ENCODE measurements around the gene UNK. TPM values are rescaled to one million over a fixed set of nuclear protein-coding genes. Genes with fewer than 3 reads are reported as not detected.

UNK gene
- total RNA-seq, 1 experiment from 2014 or later = 51.4 TPM

GRCh38 chr17:75832164-75832651 lies 47.6 kb downstream of the UNK start:
- no peak for DNase-seq
- H3K27ac ChIP-seq = no peak overlapping the region

GRCh38 chr17:75832652-75833400 lies 48.2 kb downstream of the UNK start:
- Histone ChIP-seq H3K36me3 (no peaks in the 10 kb centered on the region), H3K27me3 (no peaks in the 10 kb centered on the region), H3K9me3 (replicated peaks) (no peaks in the 10 kb centered on the region), H3K27ac (no peak overlapping the region), H3K4me1 (peaks cover 12% of the 10 kb centered on the region; the same call in 1 of the 2 replicates), H3K4me3 (no peak overlapping the region)
- peak in 1 of 2 experiments; percentile 33 for DNase-seq

More at GRCh38 chr17:75832164-75832651, 47.6 kb downstream of the UNK start:
- H3K4me1 ChIP-seq = peaks cover 18% of the 10 kb centered on the region; the same call in 1 of the 2 replicates
- H3K36me3 ChIP-seq = no peaks in the 10 kb centered on the region
- H3K4me3 ChIP-seq = no peak overlapping the region
- H3K9me3 ChIP-seq (replicated peaks) = no peaks in the 10 kb centered on the region
- H3K27me3 ChIP-seq = no peaks in the 10 kb centered on the region

- Histone ChIP-seq H3K4me3 (no peak overlapping the region), H3K4me1 (peaks cover 12% of the 10 kb centered on the region; the same call in 1 of the 2 replicates), H3K27me3 (no peaks in the 10 kb centered on the region), H3K27ac (no peak overlapping the region), H3K36me3 (no peaks in the 10 kb centered on the region), H3K9me3 (replicated peaks) (no peaks in the 10 kb centered on the region)
- peak; percentile 60 to 69 for DNase-seq
These were observed 49.8 kb downstream of the UNK start for GRCh38 chr17:75834279-75834920.

GRCh38 chr17:75834928-75835653 lies 50.5 kb downstream of the UNK start:
- H3K4me1 ChIP-seq = peaks cover 12% of the 10 kb centered on the region; the same call in 1 of the 2 replicates
- no peaks in the 10 kb centered on the region for H3K9me3 ChIP-seq (replicated peaks)
- H3K36me3 ChIP-seq = no peaks in the 10 kb centered on the region
- no peak overlapping the region for H3K27ac ChIP-seq
- H3K4me3 ChIP-seq = no peak overlapping the region
- H3K27me3 ChIP-seq = no peaks in the 10 kb centered on the region
- DNase-seq = peak in 1 of 2 experiments; percentile 31

- no peak overlapping the region for H3K27ac ChIP-seq
- no peaks in the 10 kb centered on the region for H3K27me3 ChIP-seq
- no peaks in the 10 kb centered on the region for H3K9me3 ChIP-seq (replicated peaks)
- H3K4me1 ChIP-seq = peaks cover 12% of the 10 kb centered on the region; the same call in 1 of the 2 replicates
- no peak for DNase-seq
- no peak overlapping the region for H3K4me3 ChIP-seq
- no peaks in the 10 kb centered on the region for H3K36me3 ChIP-seq
These were observed 51.0 kb downstream of the UNK start for GRCh38 chr17:75835654-75835987.

- no peaks in the 10 kb centered on the region for H3K36me3 ChIP-seq
- DNase-seq = no peak
- no peak overlapping the region for H3K27ac ChIP-seq
- H3K9me3 ChIP-seq (replicated peaks) = no peaks in the 10 kb centered on the region
- peaks cover 12% of the 10 kb centered on the region; the same call in 1 of the 2 replicates for H3K4me1 ChIP-seq
- no peak overlapping the region for H3K4me3 ChIP-seq
- no peaks in the 10 kb centered on the region for H3K27me3 ChIP-seq
These were observed 52.0 kb downstream of the UNK start for GRCh38 chr17:75836605-75837004.

- Histone ChIP-seq H3K36me3 (no peaks in the 10 kb centered on the region), H3K27ac (no peak overlapping the region), H3K9me3 (replicated peaks) (no peaks in the 10 kb centered on the region), H3K4me3 (no peak overlapping the region), H3K4me1 (peaks cover 9% of the 10 kb centered on the region; the same call in 1 of the 2 replicates), H3K27me3 (no peaks in the 10 kb centered on the region)
- DNase-seq = no peak
These were observed 53.3 kb downstream of the UNK start for GRCh38 chr17:75837899-75838298.

GRCh38 chr17:75838410-75838809 lies 53.8 kb downstream of the UNK start:
- Histone ChIP-seq H3K27ac (no peak overlapping the region), H3K4me1 (peaks cover 9% of the 10 kb centered on the region; the same call in 1 of the 2 replicates), H3K9me3 (replicated peaks) (no peaks in the 10 kb centered on the region), H3K4me3 (no peak overlapping the region), H3K27me3 (no peaks in the 10 kb centered on the region), H3K36me3 (no peaks in the 10 kb centered on the region)
- no peak for DNase-seq

- Histone ChIP-seq H3K27ac (no peak overlapping the region), H3K27me3 (no peaks in the 10 kb centered on the region), H3K4me3 (no peak overlapping the region), H3K9me3 (replicated peaks) (no peaks in the 10 kb centered on the region), H3K4me1 (peaks cover 7% of the 10 kb centered on the region; the same call in 1 of the 2 replicates), H3K36me3 (no peaks in the 10 kb centered on the region)
- no peak for DNase-seq
These were observed 55.6 kb downstream of the UNK start for GRCh38 chr17:75839942-75840798.

- Histone ChIP-seq H3K27me3 (no peaks in the 10 kb centered on the region), H3K27ac (no peak overlapping the region), H3K4me3 (no peak overlapping the region), H3K9me3 (replicated peaks) (no peaks in the 10 kb centered on the region), H3K4me1 (peaks cover 13% of the 10 kb centered on the region; the same call in 1 of the 2 replicates), H3K36me3 (no peaks in the 10 kb centered on the region)
- no peak for DNase-seq
These were observed 56.2 kb downstream of the UNK start for GRCh38 chr17:75840799-75841164.

- no peak for DNase-seq
- H3K27ac ChIP-seq = no peak overlapping the region
- no peak overlapping the region for H3K4me3 ChIP-seq
- no peaks in the 10 kb centered on the region for H3K9me3 ChIP-seq (replicated peaks)
- no peaks in the 10 kb centered on the region for H3K27me3 ChIP-seq
- peaks cover 5% of the 10 kb centered on the region; the same call in 1 of the 2 replicates for H3K36me3 ChIP-seq
- H3K4me1 ChIP-seq = peaks cover 17% of the 10 kb centered on the region; the same call in 1 of the 2 replicates
These were observed 57.8 kb downstream of the UNK start for GRCh38 chr17:75842411-75842810.

- Histone ChIP-seq H3K4me1 (peaks cover 17% of the 10 kb centered on the region; the same call in 1 of the 2 replicates), H3K27me3 (no peaks in the 10 kb centered on the region), H3K27ac (no peak overlapping the region), H3K9me3 (replicated peaks) (no peaks in the 10 kb centered on the region), H3K4me3 (no peak overlapping the region), H3K36me3 (peaks cover 7% of the 10 kb centered on the region; the same call in 1 of the 2 replicates)
- DNase-seq = no peak
These were observed 58.5 kb downstream of the UNK start for GRCh38 chr17:75842963-75843576.

GRCh38 chr17:75843577-75844529 lies 59.2 kb downstream of the UNK start, which contains the start of gene UNC13D:
TSS of gene UNC13D (minus strand) at chr17:75844404. CDS start at chr17:75844337, 67 bp downstream.
- no peak within 1 kb of the TSS for H3K27ac ChIP-seq
- H3K27me3 ChIP-seq = no peaks in the 10 kb centered on the region
- DNase-seq = peak in 1 of 2 experiments; percentile 50
- H3K9me3 ChIP-seq (replicated peaks) = no peaks in the 10 kb centered on the region
- peak within 1 kb of the TSS; percentile 31 for H3K4me3 ChIP-seq
- peaks cover 17% of the 10 kb centered on the region; the same call in 1 of the 2 replicates for H3K4me1 ChIP-seq
- peaks cover 11% of the 10 kb centered on the region; the same call in 1 of the 2 replicates for H3K36me3 ChIP-seq

All from SJCRH30 (cell line).